ENCODE results near the gene DGKI.

The DGKI gene

GRCh38 chr7:137519181-137519691, 327.5 kb downstream of the DGKI start:
- no peak for DNase-seq

DNA sequence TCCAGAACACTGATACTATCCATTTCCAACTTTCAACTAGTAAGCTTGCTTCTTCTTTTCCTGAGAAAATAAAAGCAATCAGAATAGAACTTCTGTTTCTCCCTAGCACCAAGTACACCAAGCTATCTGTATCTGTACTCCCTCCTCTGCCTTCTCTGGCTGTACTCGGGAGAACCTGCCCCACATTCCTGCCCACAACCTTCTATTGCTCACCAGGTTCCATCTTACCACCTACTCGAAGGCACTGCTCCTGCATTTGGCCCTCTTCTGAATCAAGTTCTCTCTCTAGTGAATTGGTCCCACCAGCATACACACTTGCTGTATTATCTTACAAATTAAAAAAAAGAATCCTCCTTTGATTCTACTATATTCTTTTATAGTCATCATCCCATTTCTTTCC, 333.7 kb downstream of the DGKI start:
- DNase-seq: no peak

DNA sequence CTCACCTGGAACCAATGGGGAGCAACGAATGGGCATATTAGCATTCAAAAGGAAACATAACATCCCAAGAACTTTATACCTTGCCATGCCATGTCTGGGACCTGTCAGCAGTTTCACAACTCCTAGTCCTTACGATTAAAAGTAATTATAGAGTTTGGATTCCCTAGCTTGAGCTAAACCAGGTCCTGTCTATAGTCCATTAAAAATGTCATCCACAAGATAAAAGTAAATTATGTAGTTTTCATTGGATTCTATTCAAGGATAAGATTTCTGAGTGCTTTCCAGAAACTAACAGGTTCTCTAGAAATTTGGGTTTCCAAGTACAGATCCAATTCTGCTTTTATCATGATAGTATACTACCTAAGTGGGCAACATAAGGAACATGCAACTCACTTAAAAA, 339.7 kb downstream of the DGKI start:
- no peak for DNase-seq

DNA sequence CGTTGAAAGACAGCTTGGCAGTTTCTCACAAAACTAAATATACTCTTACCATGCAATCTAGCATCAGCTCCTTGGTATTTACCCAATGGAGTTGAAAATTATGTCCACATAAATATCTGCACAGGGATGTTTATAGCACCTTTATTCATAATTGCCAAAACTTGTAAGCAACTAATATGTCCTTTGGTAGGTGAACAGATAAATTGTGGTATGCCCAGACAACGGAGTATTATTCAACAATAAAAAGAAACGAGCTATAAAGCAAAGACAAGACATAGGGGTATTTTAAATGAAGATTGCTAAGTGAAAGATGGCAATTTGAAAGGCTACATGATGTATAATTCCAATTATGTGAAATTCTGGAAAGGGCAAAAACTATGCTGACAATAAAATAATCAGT, 340.7 kb downstream of the DGKI start:
- DNase-seq: no peak

DNA sequence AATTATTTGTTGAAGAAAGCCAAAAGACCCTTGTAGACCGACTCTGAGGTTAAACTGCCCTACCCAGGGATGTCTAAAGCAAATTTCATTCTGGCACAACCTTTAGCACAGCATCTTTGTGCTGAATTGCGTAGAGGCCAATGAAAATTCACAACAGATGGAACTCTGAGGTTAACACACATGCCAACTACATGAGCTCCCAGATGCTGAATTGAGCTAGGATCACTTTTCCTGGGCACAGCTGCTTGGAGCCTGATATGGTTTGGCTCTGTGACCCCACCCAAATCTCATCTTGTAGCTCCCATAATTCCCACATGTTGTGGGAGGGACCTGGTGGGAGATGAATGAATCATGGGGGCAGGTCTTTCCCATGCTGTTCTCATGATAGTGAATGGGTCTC, 345.2 kb downstream of the DGKI start:
- DNase-seq: no peak

- no peak for DNase-seq
Measured at GRCh38 chr7:137492889-137493288, 353.9 kb downstream of the DGKI start.

DNA sequence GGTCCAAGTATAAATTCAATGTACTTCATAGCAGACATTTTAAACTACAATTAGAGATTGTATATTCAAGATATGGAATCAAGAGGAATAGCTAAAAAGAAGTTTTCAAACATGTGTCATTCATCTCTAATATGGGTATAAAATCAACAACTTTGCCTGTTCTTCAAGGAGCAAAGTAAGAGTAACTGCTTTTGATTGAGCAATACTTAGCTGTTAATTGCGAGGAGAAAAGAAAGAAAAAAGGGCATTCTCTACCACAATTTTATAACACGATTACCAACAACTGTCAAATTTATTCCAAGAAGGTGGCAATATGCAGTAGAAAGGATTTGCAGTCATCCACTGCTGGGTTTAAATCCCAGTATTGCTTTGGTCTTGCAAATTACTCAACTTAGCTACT, 356.9 kb downstream of the DGKI start:
- DNase-seq: no peak

DNA sequence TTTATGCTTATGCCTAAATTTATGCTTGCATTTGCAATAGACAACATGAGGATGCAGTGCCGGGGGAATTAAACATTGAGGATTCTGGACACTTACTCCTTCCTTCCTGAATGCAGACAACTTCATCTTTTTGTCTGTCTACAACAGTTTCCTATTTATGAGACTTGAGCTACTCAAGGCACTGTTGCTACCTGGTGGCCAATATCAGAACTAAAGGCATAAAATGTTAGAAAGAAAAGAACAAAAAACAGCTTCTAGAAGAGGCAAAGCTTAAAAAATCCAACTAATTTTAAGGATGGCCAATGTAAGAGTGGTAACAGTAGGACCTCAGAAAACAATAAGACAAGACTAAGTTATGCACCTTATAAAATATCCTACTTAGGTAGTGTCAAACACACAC, 358.7 kb downstream of the DGKI start:
- DNase-seq: no peak

GRCh38 chr7:137485818-137486217, 361.0 kb downstream of the DGKI start:
- DNase-seq: no peak

DNA sequence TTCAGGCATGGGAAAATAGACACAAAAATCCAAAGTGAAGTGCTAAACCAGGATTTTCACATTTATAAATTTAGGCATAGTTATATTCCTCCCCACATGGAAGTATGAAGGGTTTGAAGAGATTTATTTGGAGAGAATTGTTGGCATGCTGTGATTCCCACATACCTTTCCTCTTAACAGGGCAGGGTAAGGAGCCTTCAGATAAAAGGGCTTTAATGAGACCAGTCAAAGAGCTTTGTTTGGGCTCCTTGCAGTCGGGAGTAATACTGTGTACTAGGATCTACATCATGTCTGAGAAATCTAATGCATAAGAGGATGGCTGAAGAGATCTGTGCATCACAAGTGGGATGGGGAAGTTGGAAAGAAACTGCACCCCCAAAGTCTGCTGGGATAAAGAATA, 362.4 kb downstream of the DGKI start:
- DNase-seq: no peak

DNA sequence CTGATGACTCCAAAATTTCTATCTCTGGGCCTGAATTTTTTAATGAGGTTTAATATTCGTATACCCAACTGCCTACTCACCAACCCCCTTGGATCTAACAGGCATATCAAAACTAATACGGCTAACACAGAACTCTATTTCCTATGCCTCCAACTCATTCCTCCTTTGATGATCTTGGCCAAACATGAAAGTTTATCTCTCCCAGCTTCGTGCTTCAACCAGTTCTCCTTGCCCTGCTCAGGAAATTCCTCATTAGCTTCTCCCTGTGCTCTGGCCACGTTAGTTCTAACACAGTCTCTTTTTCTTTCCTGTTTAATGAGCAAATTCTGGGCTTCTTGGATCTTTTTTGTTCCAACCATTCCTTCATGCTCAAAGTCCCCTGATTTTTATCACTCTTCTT, 364.3 kb downstream of the DGKI start:
- DNase-seq: no peak

DNA sequence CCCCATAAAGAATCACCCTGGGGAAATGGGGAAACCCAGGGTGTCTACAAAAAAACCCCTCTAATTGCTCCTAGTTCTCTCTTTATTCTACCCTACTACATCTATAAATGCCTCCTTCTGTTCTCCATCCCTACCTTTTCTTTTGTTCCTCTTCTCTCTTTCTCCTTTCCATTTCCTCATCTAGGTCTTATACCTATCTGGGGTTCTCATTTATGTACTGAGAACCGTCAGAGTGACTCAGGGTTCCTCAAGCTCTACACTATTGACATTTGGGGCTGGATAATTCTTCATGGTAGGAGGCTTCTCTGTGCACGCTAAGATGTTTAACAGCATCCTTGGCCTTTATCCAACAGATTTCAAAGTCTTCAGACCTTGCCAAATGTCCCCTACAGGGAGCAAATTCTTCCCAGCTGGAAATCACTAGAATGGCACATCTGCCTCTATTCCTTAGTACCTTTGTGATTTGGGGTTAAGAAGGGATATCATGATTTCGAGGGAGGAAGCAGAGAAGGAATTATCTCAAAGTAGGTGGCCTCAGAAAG, 365.9 kb downstream of the DGKI start:
- DNase-seq: no peak

GRCh38 chr7:137480401-137480800, 366.4 kb downstream of the DGKI start:
- no peak for DNase-seq

DNA sequence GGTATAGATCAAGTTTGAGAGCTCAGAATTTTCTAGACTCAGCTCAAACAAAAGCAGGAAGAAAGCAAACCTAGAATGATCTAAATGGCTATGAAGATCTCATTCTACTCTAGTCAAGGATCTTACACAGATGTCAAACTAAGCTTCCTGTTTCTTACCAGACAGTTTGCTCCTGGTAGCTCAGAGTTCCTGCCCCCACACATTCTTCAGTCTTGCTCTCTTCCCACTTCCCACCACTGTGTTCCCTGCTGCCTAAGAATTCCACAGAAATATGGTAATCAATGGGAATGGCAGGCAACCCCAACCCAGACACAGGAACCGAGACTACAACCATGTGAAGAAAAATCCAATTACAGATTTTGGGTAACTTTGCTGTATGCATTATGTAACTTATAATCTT, 369.8 kb downstream of the DGKI start:
- no peak for DNase-seq

GRCh38 chr7:137475966-137476365, 370.8 kb downstream of the DGKI start:
- no peak for DNase-seq

DNA sequence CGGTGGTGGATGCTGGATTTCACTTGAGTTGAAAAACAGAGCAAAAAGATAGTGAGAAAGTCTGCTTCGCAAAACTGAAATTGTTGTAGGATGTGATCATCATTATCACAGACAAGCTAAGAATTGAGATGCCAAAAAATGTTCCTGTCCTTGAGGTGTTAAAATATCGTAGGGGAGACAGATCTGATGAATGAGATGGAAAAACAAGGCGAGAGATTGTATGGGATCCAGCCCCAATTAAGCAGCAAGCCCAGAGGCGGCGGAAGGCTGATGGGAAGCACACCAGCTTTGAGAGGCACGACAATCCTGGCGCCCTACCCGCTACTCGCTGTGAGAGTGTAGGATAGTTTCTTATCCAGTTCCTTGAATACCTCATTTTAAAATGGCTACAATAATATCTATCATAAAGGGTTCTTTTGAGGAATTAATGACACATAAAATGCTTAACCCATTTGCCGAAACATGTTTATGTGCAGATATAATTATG, 372.2 kb downstream of the DGKI start:
- DNase-seq: no peak

- no peak for DNase-seq
Measured at GRCh38 chr7:137471128-137471527, 375.6 kb downstream of the DGKI start.

- DNase-seq: no peak
Measured at GRCh38 chr7:137469858-137470257, 376.9 kb downstream of the DGKI start.

GRCh38 chr7:137469191-137469811, 377.5 kb downstream of the DGKI start:
- DNase-seq: no peak

GRCh38 chr7:137462847-137463246, 383.9 kb downstream of the DGKI start:
- DNase-seq: no peak

DNA sequence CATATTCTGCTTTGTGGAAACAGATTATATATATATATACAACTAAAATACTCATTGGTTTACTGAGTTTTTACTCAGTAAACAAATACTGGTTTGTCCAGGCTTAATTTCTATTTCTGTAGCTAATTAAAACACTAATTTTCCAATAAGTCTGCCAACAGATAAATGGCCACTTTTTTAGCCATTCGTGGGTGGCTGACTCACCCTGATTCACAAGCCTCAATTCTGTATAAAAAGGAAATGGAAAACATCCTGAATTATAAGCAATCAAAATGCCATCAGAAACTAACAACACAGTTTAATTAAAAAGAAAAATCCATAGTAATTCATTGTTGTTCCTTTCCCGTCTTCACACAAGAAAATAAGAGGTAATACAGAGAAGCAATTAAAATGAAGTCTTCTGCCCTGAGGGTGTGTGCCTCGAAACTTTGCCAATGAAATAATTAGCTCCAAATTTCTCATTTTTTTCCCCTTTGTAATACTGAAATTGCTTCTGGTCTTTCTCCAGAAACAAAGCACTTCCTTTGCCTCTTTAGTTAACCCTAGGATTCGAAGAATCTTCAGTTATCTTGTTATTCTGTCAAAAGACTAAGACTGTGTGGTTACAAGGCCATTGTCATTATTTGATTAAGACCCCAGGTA, 384.6 kb downstream of the DGKI start:
- DNase-seq: no peak

GRCh38 chr7:137458399-137458798, 388.4 kb downstream of the DGKI start:
- DNase-seq: no peak

DNA sequence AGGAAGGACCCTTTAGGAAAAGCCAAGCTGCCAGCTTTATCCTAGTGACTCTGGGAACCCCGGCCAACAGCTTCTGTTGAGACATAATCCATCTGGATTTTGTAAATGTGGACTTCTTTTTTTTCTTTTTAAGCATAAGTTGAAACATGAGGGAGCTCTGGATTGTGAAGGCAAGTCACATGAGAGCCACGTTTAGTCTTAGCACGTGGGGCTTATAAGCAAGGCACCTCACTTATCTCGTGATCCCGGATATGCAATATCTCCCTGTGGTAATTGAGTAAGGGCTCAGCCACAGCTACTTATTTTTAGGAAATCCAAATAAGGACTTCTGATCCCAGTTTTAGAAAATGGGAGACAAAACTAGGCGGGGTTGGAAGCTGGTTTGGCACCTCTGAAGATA, 392.0 kb downstream of the DGKI start:
- DNase-seq: no peak

DNA sequence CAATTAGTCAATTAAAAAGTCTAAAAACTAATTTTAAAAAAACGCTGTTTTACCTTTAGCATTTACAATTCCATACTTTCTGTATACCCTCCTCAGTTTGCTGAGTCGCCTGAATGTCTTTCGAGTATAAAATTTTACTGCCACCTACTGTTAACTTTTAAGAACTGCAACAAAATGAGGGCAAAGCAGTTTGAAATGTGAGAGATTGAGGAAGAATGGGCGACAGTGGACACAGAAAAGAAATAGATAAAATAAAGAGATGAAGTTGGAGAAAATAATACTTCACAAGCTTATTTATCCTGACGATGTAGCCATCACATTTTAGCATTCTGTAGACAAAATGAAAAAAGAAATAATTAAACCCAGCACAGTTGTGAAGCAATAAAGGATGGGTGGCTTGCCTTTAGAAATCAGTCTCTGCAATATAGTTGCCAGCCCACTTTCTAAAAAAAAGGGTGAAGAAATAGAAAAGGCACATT, 392.5 kb downstream of the DGKI start:
- DNase-seq: peak in 1 of 2 donors; percentile 13
